ENCODE results near the gene HLA-DMB.

Gene HLA-DMB

GRCh38 chr6:32940656-32941213 lies at the start of gene HLA-DMB:
HLA-DMB (minus strand) TSS chr6:32941028; CDS start chr6:32940807, 221 bp downstream.
- peak in 1 of 2 donors; percentile 33 for DNase-seq (ENCODE audit: low read depth in 1 of 2, low spot score in 1 of 2)

DNA sequence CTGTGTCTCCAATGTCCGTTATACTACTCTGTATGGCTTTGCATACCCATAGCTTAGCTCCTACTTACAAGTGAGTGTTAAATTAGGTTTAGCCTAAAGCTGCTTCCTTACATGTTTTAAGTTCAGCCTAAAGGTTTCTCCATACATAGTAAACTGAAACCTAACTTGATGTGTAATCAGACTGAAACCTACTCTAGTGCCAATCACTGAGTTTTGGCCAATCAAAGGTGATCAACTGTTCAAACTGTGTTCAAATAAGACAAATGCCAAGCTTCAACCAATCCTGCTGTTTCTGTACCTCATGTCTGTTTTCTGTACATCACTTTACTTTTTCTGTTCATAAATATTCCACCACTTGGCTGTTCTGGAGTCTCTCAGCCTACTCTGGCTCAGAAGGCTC lies 48.5 kb upstream of the HLA-DMB start:
- no peak for DNase-seq (ENCODE audit: low read depth in 1 of 2, low spot score in 1 of 2)

GRCh38 chr6:32984622-32985389 lies 44.0 kb upstream of the HLA-DMB start:
- DNase-seq (ENCODE audit: low read depth in 1 of 2, low spot score in 1 of 2): peak; percentile 83 to 87

DNA sequence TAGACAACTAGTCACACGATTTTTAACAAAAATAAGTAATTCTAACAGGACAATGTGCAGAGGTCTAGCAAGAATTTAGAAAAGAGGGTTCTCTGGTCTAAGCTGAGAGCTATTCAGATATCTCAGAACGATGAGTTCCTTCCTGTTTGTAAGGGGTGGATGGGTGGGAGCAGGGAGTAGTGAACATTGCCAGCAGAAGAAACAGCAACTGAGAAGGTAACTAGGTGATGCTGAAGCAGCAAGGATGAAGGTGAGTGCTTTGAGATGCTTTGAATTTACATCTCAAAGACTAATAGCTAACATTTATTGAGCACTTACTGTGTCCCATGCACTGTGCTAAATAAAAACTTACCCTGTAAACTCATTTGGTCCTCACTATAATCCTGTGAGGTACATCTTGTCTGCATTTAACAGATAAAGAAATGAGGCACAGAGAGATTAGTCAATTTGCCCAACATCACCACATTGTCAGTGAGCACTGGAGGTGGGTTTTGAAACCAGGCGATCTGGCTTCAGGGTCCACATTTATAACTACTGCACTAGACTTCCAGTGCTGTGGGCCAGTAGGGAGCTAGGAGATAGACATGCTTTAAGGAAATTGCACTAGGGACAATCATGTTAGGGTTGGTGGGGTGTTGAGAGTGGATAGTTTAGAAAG lies 43.3 kb upstream of the HLA-DMB start:
- DNase-seq (ENCODE audit: low read depth in 1 of 2, low spot score in 1 of 2): no peak

- no peak for DNase-seq (ENCODE audit: low read depth in 1 of 2, low spot score in 1 of 2)
Observed at GRCh38 chr6:32983493-32983848, 42.6 kb upstream of the HLA-DMB start.

DNA sequence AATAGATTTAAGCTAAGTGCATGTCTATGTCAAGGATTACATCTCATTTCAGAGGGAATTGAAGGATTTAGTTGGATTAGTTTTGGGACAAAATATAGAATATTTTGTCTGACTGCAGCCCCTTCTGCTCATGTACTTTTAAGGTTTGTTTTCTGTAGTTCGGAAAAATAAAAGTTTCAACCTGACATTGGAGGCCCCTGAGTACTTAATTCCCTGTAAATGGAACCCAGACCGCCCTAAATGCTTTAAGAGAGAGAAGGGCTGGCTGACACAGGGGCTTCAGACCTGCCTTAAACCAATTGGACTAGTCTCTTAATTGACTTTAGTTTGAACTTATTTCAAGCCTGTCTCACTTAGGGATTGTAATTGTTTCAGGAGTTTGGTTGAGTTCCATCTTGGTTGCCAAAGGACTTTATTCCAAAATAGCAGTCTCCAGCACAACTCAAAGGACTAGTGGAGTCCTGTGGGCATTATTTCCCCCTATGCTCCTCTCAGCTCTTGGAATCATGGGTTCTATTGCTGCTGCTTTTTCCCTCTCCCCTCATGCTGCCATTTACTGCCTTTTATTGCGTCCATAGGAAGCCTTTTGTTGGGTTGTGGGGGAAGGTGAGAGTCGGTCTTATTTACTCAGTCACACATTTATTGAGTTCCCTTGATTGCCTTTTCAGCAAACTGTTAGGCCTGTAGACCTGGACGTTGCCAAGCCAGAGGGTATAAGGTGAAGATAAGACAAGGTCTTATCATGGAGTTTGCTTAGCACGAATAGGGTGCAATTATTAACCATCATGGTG lies 42.1 kb upstream of the HLA-DMB start:
- no peak for DNase-seq (ENCODE audit: low read depth in 1 of 2, low spot score in 1 of 2)

GRCh38 chr6:32982084-32982701 lies 41.4 kb upstream of the HLA-DMB start:
- no peak for DNase-seq (ENCODE audit: low read depth in 1 of 2, low spot score in 1 of 2)

GRCh38 chr6:32980488-32981038 lies 39.7 kb upstream of the HLA-DMB start:
- DNase-seq (ENCODE audit: low read depth in 1 of 2, low spot score in 1 of 2): no peak

DNA sequence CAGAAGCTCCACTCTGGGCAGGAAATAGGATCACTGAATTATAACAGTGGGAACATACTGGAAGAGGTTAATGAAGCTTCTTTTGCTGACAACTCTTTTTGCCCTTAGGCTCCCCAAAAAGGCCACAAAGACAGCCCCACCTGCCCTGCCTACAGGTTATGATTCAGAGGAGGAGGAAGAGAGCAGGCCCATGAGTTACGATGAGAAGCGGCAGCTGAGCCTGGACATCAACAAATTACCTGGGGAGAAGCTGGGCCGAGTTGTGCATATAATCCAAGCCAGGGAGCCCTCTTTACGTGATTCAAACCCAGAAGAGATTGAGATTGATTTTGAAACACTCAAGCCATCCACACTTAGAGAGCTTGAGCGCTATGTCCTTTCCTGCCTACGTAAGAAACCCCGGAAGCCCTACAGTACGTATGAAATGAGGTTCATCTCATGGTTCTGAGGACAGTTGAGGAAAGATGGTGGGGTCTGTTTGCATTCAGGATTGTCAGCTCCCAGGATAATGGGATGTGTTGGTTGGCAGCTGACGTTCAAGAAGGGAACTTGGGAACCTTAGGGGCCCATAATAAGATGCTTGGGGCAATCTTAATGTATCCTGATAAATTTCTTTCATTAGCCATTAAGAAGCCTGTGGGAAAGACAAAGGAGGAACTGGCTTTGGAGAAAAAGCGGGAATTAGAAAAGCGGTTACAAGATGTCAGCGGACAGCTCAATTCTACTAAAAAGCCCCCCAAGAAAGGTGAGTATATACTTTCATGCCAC lies 39.1 kb upstream of the HLA-DMB start:
- no peak for DNase-seq (ENCODE audit: low read depth in 1 of 2, low spot score in 1 of 2)

DNA sequence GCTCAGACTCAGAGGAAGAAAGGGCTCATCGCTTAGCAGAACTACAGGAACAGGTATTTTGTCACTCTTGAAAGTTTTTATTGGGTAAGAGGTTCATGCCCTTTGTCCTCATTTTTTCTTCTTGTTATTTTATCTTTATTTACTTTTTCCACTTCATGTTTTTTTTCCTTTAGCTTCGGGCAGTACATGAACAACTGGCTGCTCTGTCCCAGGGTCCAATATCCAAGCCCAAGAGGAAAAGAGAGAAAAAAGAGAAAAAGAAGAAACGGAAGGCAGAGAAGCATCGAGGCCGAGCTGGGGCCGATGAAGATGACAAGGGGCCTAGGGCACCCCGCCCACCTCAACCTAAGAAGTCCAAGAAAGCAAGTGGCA lies 37.1 kb upstream of the HLA-DMB start:
- DNase-seq (ENCODE audit: low read depth in 1 of 2, low spot score in 1 of 2): no peak

DNA sequence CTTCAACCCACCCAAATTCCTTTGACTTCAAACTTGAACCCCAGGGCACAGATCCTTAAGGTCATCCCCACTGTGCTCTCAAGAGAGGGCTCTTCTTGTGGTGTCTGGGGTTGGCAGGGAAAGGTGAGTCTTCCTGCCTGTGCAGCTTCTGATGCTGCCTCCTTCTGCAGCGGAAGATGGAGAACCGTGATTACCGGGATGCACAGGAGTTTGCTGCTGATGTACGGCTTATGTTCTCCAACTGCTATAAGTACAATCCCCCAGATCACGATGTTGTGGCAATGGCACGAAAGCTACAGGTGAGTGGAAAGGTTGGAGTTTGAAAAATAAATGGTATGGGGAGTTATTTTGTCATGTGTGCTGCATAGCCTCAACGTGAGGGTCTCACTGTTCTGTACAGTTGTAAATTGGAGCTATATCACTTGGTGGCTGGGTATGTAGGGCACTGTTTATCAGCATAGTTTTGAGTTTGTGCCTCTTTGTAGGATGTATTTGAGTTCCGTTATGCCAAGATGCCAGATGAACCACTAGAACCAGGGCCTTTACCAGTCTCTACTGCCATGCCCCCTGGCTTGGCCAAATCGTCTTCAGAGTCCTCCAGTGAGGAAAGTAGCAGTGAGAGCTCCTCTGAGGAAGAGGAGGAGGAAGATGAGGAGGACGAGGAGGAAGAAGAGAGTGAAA lies 36.6 kb upstream of the HLA-DMB start:
- no peak for DNase-seq (ENCODE audit: low read depth in 1 of 2, low spot score in 1 of 2)

- no peak for DNase-seq (ENCODE audit: low read depth in 1 of 2, low spot score in 1 of 2)
Observed at GRCh38 chr6:32976334-32977069, 35.7 kb upstream of the HLA-DMB start.

DNA sequence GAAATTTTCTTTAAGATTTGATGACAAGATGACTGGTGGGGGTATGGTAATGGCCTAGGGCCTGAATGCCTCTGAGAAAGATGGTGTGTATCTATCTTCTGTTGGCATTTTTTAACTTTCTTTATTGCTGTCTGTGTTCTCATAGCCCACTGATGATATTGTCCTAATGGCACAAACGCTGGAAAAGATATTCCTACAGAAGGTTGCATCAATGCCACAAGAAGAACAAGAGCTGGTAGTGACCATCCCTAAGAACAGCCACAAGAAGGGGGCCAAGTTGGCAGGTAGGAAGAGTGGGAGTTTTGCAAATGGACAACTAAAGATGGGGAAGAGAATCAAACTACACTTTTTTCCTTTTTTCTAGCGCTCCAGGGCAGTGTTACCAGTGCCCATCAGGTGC lies 35.1 kb upstream of the HLA-DMB start:
- DNase-seq (ENCODE audit: low read depth in 1 of 2, low spot score in 1 of 2): no peak

GRCh38 chr6:32974541-32975308 lies 33.9 kb upstream of the HLA-DMB start:
- no peak for DNase-seq (ENCODE audit: low read depth in 1 of 2, low spot score in 1 of 2)

DNA sequence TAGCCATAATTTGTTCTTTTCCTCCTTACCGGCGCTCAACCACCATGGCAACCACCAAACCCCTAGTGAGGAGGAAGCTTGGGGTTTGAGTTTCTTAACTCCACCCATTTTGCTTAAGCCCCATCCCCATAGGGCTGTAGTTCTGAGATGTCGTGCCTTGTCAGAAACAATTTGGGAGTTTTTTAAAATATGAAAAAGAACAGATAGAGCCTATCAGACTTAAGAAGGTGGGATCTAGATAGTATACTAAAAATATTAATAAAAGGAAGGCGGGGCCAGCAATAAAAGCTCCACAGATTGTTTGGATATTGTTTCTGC lies 33.1 kb upstream of the HLA-DMB start:
- DNase-seq (ENCODE audit: low read depth in 1 of 2, low spot score in 1 of 2): no peak

DNA sequence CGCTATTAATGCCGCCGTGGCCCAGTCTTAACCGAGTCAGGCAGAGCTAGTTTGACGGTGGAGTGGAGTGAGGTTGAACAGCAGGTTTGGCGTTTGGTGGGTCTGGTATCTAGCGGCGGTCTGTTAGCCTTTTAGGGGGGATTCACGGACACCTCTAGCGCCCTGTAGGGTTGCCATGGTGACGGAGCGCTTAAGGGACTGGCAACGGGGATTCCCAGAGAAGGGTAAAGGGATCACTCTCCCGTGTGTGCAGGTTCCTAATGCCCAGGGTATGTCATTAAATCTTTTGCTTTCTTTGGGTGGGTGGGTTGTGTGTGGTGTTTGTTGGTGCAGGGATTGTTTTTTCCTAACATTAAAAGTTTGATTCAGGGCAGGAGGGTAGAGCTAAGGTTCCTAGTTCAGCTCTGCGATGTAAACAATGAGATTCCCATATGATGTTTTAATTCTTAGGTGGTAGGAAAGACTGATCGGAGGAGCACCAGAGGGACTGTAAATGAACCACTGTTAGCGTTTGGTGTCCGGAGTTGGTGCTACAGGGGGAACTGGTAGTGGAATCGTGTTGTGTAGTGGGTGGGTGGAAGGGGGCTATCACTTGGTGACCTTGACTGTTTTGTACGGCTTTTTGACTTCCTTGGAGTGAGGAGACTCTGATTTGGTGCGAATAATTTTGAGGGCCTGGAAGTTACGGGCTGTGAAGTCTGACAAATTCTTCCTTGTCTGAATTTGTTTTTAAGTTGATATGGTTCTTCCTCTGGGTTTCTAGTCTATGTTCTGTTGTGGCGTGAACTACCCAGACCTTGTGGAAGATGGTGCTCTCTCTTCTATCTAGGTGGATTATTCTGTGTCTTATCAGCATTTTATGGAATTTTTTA lies 32.6 kb upstream of the HLA-DMB start:
- peak in 1 of 2 donors; percentile 54 for DNase-seq (ENCODE audit: low read depth in 1 of 2, low spot score in 1 of 2)

DNA sequence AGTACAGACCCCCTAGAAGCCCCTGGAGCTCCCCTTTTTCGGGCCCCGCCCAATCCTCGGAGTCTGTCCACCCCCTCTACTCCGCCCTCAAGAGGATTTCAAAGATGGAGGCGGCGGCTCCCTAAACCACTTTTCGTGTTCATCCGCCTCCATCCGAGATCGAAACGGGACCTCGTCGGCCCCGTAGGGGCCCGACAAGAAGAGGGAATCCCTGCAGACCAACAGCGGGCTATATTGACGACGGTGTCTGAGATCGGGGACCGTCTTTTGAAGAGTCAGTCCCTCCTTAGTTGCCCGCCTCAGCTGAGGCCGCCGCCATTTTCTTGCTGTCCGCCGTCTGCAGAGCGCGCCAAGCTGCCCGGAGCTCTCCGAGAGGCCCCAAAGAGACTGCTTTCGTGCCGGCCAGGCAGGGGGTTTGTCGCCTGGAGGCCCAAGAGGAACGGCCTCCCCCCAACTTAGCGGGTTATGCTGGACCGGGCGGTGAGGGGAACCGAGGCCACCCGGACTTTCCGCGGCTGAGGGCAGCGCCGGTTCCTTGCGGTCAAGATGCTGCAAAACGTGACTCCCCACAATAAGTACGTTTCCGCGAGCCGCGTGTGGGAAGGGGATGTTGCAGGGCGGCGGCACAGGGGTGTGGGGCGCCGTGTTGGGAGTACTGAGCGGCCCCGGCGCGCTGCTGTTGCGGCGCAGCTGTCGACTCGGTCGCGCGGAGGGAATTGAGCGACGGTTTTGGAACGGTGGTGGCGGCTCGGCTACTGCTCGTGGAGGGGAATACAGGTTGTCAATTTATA lies 31.7 kb upstream of the HLA-DMB start:
- peak in 1 of 2 donors; percentile 22 for DNase-seq (ENCODE audit: low read depth in 1 of 2, low spot score in 1 of 2)

Measured in activated CD4-positive, alpha-beta T cell treated with anti-CD3 and anti-CD28 coated beads, Interleukin-2, amount 50 U/mL, for 24 hours (primary cell).